Cortex of kidney (tissue), 1 donor: ENCODE data around the gene CGREF1.
"Not testable (repeated sequence)": the region's sequence is repeated elsewhere in the genome, so short reads cannot be mapped to it uniquely, and the experiment has no call there.

Source experiments
- DNase-seq: peaks from one replicate; lab custom pipeline; 2025; lab: John Stamatoyannopoulos, UW

The CGREF1 gene

GRCh38 chr2:27111392-27112078 is 7.4 kb downstream of the CGREF1 start:
- not testable (repeated sequence) for DNase-seq

- not testable (repeated sequence) for DNase-seq
Measured at GRCh38 chr2:27110603-27111352, 8.2 kb downstream of the CGREF1 start.

GRCh38 chr2:27109083-27109482 is 9.8 kb downstream of the CGREF1 start:
- no peak for DNase-seq

GRCh38 chr2:27108221-27108620 is 10.7 kb downstream of the CGREF1 start:
- no peak for DNase-seq

GRCh38 chr2:27105981-27106380 is 12.9 kb downstream of the CGREF1 start:
- no peak for DNase-seq

- no peak for DNase-seq
Measured at GRCh38 chr2:27102329-27102728, 16.6 kb downstream of the CGREF1 start.

GRCh38 chr2:27100036-27100435 is 18.9 kb downstream of the CGREF1 start:
- no peak for DNase-seq

DNA sequence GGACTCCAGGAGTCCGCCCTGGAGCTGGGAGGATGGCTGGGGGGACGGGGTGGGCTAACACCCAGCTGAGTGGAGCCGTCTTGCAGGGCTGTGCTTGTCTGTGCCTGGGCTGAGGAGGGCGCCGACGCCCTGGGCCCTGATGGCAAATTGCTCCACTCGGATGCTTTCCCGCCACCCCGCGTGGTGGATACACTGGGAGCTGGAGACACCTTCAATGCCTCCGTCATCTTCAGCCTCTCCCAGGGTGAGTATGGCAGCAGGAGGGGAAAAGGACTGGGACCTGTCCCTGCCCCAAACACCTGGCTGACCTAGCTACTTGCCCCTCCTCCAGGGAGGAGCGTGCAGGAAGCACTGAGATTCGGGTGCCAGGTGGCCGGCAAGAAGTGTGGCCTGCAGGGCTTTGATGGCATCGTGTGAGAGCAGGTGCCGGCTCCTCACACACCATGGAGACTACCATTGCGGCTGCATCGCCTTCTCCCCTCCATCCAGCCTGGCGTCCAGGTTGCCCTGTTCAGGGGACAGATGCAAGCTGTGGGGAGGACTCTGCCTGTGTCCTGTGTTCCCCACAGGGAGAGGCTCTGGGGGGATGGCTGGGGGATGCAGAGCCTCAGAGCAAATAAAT is 19.5 kb downstream of the CGREF1 start:
- no peak for DNase-seq

DNA sequence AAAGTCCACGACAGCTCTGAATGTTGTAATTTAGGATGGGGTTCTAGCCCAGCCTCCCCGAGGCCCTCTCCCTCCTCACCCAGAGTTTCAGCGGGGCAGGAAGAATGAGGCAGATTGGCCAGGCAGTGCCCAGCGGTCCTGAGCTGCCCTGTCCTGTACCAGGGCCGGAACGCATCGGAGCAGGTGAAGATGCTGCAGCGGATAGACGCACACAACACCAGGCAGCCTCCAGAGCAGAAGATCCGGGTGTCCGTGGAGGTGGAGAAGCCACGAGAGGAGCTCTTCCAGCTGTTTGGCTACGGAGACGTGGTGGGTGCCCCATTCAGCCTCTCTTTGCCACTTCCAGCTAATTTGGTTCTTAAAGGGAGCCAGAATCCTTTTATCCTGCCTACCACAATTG is 21.6 kb downstream of the CGREF1 start:
- DNase-seq: no peak

DNA sequence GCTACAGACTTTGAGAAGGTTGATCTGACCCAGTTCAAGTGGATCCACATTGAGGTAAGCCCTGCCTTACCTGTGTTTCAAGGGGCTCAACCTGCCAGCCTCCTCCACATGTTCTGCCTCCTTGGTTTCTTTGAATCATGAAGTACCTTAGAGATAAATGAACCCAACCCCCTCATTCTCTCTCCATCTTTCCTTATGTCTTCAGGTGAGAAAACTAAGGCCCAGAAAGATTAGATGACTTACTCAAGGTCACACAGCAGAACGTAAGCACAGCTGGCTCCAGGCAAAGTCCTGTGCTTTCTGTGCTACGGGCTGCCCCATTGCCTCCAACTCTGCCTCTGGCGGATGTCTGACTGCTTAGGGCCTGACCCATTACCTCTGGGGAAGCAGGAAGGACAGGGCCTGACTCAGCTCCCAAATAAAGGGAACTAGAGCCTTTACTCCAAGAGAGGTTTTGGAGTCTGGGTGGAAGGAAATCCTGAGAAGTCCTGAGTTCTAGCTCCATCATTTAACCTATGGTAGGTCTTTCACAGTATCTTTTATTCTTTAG is 22.1 kb downstream of the CGREF1 start:
- DNase-seq: no peak

DNA sequence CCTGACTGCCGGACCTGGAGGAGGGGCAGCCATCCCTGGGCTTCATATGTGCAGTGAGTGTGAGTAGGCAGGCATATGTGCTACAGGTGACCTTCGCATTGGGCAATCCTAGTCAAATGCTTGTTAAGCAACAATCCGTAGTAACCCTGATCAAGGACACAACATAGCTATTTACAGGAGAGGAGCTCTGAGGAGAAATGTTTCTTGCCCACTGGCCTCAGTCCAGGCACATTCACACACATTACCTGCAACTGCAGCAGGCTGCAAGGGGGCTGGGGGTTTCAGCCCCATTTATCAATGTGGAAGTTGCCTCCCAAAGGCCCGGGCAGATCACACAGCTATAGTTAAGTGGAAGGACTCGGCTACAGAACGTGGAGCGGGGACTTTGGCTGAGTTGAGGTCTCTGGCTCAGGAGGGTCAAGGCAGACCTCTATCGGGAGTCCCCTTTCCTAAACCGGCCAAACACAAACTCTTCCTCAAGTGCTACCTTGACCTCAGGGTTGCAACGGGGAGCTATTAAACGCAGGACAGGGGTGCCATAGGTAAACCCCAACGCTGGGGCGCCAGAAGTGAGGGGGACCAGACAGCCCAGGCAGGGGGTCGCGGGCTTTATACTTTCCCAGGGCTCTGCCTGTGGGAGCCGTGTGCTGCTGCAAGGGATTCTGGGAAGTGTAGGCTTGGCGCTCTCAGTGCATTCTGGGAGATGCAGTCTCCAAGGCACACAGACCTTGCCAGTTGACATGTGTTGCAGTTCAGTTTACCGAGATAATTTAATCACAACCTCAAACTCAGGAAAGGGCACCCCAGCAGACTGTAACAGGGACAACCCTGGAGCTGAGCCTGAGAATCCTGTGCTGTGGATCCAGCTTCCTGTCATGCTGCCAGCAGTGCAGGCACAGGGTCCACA is 22.9 kb downstream of the CGREF1 start:
- no peak for DNase-seq

- DNase-seq: no peak
Measured at GRCh38 chr2:27095427-27095744, 23.5 kb downstream of the CGREF1 start.

DNA sequence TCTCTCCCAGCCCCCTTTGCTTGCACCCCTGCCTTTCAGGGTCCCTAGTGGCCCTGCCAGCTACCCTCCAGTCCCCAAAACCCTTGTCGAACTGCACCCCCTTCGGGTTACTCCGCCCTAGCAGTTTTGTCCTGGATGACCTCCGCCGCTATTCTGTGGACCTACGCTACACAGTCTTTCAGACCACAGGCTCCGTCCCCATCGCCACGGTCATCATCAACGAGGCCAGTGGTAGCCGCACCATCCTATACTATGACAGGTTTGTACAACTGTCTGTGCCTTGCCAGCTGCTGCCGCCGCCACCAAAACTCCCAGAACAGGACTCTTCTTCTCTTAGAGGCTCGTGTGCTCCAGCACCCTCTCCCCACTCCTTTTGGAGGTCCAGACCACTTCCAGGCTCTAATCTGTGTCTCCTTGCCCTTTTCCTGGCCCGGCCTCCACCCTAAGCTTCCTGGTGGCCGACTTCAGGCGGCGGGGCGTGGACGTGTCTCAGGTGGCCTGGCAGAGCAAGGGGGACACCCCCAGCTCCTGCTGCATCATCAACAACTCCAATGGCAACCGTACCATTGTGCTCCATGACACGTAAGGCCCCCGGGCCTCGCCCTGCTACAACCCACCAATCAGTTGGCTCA is 24.5 kb downstream of the CGREF1 start:
- no peak for DNase-seq

DNA sequence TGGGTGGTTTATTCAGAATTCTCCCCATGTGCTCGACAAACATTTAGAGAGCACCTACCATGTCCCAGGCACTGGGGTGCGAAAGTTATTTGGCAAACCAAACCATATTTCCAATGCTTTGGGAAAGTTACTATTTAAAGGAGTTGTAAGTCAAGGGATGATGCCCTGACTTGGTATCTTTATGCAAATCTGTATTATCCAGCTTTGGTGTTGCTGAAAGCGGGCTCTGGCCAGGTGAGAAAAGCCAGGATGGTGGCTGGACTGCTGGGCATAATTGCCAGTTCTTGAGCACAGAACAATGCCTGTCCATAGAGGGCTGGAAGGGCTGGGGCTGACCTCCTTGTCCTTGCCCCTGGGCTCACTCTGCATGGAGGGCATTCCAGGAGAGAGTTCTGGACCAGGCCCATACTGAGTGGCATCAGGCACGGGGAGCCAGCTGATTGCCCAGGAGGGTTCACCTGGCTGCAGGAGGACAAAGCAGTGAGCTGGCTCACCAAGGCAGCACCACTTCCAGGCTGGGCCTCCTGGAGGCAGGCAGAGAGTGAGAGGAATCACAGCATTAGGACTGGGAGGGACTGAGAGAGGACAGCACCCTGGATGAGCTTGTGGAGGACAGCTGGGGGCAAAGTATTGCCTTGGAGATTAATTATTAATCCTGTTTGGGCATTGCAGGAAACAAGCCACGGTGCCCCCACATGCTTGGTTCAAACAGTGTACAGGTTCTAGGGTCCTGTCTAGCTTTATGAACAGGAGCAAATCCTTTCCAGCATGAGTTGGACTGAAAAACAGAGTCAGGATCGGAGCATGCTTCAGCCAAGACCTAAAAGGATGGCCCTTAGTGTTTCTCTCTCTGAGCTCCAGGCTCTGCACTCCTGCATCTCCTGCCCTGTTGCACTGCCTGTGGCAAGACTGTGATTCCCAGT is 25.2 kb downstream of the CGREF1 start:
- DNase-seq: no peak

DNA sequence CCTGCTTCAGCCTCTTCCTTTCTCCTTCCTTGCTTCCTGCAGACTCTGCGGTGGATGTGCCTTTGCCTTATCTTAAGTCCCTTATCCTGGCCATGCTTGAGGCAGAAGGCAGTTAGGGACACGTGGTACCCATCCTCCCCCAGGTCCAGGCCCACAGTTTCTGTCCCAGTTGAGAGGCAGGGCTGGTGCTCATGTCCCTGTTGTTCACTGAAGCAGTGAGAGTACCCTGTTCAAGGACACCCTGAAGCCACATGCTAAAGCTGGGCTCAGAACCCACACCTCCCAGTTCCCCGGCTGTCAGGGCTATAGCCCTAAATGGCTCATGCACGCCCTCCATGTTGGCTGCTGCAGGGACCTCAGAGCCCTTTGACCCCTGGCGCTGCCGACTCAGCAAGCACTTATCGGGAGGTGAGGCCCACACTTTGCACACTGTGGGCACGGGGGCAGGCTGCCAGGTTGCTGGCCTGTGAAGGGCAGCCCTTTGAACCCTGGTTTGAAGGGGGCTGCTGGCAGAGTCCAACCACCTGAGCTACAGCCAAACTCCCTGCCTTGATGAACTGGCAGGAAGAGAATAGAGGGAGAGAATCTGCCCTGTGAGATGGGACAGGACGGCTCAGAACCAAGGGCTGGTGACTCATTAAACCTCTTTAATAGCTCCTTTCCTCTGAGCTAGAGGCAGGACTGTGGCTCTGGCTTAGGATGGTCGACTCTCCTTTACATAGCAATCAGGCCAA is 26.1 kb downstream of the CGREF1 start:
- no peak for DNase-seq

- no peak for DNase-seq
Measured at GRCh38 chr2:27091746-27092695, 26.9 kb downstream of the CGREF1 start.

DNA sequence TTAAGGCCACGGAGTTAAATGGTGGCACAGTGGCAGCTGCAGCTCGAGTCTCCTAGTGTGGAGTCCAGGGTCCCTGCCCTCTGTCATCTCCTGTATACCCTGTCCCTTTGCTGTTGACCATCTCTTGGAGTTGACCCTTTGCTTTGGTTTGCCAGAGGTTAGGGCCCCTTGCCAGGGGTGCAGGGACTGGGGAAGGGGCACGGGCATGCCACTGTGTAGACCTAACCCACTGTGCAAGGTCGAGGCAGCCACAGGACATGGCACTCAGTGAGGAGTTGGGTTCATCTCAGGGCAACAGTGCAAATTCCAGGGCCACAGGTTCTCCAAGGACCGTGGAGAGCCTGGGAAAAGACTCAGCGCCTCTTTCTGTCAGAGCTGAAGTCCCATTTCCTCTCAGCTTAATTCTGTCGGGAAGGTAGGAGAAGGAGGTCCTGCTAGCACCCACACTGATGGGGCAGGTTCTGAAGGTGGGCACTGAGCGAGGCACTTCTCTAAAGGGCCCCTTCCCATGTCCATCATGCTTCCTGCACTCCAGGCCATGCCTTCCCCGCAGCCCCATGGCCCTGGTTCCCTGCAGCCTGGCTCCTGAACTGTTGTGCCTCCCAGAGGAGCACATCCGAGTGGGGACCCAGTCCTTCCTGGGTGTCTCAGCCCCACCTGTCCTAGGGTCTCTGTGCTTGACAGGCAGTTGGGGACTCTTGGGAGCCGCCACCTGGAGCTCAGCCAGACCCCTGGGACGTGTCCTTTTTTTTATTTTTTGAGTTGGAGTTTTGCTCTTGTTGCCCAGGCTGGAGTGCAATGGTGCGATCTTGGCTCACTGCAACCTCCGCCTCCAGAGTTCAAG is 29.6 kb downstream of the CGREF1 start:
- no peak for DNase-seq

- DNase-seq: no peak
Measured at GRCh38 chr2:27088634-27089033, 30.3 kb downstream of the CGREF1 start.
